GM10847 (cell line): Measurements from ENCODE around the gene CDH16.

ENCODE experiments used
- POLR2A ChIP-seq: IDR thresholded peaks from 2 replicates; pipeline ENCODE4 v1.6.1; 2011; ENCODE audit not compliant: insufficient read length; ENCODE audit errors: extremely low read depth

Gene CDH16

DNA sequence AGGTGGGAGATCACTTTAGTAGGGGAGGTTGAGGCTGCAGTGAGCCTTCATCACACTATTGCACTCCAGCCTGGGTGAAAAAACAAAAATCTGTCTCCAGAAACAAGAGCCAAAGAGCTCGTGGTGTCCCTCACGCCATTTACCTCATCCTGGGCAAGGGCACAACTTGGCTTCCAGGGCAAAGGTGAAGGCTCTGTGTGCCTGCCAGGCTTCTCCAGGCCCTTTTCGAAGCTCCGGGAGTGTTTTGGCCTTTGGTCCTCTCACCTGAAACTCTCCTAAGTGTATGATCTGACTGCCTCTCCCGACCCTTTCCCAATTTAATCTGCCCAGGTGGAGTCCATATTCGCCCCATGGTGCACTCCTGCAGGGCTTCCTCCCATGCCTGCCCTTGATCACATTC is 30.8 kb upstream of the CDH16 start:
- TF ChIP-seq POLR2A = no peak

- TF ChIP-seq POLR2A = no peak
These were observed 30.1 kb upstream of the CDH16 start for GRCh38 chr16:66948837-66949225.

GRCh38 chr16:66948134-66948836 is 29.6 kb upstream of the CDH16 start:
- no peak for TF ChIP-seq POLR2A

GRCh38 chr16:66947302-66948065 is 28.8 kb upstream of the CDH16 start:
- TF ChIP-seq POLR2A = no peak

DNA sequence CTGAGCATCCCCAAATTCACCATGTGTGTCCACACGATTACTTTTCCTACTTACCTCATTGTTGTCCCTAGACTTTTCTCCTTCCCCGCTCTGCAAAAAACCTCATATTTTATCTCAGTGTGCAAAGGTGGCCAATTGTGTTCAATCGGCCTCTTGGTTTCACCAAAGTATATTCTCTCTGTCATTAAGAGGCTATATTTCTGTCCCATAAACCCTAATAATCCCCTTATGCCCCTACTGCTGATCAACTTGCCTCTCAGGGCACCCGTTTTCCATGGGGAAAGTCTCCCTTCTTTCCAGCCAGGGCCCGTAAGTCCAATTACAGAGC is 28.3 kb upstream of the CDH16 start:
- TF ChIP-seq POLR2A = no peak

GRCh38 chr16:66946541-66946940 is 27.9 kb upstream of the CDH16 start:
- no peak for TF ChIP-seq POLR2A

DNA sequence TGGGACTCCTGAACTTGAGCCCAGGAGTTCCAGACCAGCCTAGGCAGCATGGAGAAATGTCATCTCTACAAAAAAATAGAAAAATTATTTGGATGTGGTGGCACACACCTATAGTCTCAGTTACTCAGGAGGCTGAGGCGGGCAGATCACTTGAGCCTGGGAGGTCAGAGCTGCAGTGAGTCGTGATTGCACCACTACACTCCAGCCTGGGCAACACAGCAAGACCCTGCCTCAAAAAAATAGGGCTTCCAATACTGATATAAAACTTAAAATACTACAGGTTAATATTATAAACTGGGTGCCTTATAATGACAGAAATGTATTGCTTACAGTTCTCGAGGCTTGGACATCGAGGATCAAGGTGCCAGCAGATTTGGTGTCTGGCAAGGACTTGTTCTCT is 27.3 kb upstream of the CDH16 start:
- TF ChIP-seq POLR2A = no peak

- no peak for TF ChIP-seq POLR2A
These were observed 25.4 kb upstream of the CDH16 start for GRCh38 chr16:66944054-66944441.

- no peak for TF ChIP-seq POLR2A
These were observed 24.9 kb upstream of the CDH16 start for GRCh38 chr16:66943426-66944053.

DNA sequence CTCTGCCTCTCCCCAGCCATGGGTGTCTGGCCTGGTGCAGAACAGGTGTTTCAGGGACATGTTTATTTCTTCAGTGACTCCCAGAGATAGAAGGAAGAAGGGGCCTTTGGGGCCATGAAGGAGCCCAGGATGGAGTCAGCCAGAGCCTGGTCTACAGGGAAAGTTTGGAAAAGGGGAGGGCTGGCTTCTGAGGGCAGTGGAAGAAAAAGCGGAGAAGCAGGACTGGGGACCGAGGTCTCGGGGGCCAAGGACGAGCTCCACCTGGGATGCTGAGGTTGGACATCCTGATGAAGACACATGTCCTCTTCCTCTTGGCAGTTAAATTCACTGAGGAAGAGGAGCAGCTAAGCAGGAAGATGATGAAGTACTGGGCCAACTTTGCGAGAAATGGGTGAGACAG is 24.3 kb upstream of the CDH16 start:
- no peak for TF ChIP-seq POLR2A

- no peak for TF ChIP-seq POLR2A
These were observed 21.6 kb upstream of the CDH16 start for GRCh38 chr16:66940236-66940635.

- no peak for TF ChIP-seq POLR2A
These were observed 20.7 kb upstream of the CDH16 start for GRCh38 chr16:66939366-66939765.

DNA sequence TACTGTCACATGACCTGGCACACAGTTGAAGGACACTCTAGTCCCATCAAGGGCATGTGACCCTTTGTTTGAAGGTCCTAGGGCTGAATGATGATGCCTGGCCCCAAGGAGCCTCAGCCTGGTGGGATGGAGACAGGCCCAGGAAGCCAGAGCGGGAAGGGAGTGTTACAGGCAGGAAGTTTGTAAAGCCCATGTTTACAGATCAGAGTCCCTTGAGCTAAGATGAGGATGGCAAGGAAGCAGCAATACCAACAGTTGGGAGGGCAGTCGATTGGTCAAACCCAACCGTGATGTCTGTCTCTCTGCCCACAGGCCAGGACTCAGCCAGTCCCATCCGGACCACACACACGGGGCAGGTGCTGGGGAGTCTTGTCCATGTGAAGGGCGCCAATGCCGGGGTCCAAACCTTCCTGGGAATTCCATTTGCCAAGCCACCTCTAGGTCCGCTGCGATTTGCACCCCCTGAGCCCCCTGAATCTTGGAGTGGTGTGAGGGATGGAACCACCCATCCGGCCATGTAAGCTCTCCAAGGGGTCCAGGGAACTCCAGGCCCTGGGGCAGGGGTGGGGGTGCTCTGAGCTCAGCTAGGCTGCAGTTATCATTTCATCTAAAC is 19.1 kb upstream of the CDH16 start:
- no peak for TF ChIP-seq POLR2A

DNA sequence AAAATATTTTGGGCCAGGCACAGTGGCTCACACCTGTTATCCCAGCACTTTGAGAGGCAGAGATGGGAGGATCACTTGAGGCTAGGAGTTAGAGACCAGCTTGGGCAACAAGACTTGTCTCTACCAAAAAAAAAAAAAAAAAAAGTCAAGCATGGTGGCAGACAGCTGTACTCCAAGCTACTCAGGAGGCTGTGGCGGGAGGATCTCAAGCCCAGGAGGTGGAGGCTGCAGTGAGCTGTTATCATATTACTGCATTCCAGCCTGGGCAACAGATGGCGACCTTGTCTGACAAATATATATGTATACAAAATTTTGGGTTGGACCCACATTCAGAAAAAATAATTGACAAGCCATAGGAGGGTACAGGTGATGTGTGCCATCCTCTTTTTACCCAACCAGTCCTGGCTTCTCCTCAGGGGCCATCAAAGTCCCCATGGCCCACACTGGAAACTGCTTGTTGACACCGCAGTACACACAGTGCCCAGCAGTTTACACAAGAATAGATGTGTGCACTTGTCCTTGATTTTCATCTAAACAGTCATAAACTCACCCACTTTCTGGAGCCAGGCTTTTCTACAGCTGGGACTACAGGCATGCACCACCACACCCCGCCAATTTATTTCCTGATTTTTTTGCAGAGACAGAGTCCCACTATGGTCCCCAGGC is 18.3 kb upstream of the CDH16 start:
- TF ChIP-seq POLR2A = no peak

GRCh38 chr16:66936462-66936861 is 17.8 kb upstream of the CDH16 start:
- no peak for TF ChIP-seq POLR2A
